ENCODE results near the gene ALDH1A3. TPM values are rescaled to one million over a fixed set of nuclear protein-coding genes. Genes with fewer than 3 reads are reported as not detected.

The ALDH1A3 gene
- total RNA-seq, 4 donors from 2014 or later = 7.1 to 17.9 (median 8.5) TPM

GRCh38 chr15:100952566-100952965, 72.9 kb downstream of the ALDH1A3 start:
- TF ChIP-seq CTCF (IDR thresholded peaks at IDR 0.05) (no peak), POLR2A (IDR thresholded peaks at IDR 0.05) (no peak)
- H3K4me1 ChIP-seq = no peaks in the 10 kb centered on the region
- intact Hi-C loops (cut with DNase I) = no loop called here

GRCh38 chr15:100958326-100959065, 78.9 kb downstream of the ALDH1A3 start:
- Histone ChIP-seq H3K27me3 (no peaks in the 10 kb centered on the region), H3K4me1 (peaks cover 0 to 5% of the 10 kb centered on the region in 2 donors), H3K36me3 (no peaks in the 10 kb centered on the region), H3K4me3 (replicated peaks in 1 of 3) (no peak overlapping the region), H3K9me3 (no peaks in the 10 kb centered on the region), H3K27ac (no peak overlapping the region)
- TF ChIP-seq CTCF (IDR thresholded peaks at IDR 0.05) (no peak), POLR2A (IDR thresholded peaks at IDR 0.05) (no peak)
- no peak for DNase-seq
- 39 to 43% methylated on average over 10 of the region's 10 CpGs for WGBS, 2 donors
- intact Hi-C loops (cut with DNase I) = no loop called here

More at GRCh38 chr15:100952566-100952965, 72.9 kb downstream of the ALDH1A3 start:
- H3K27me3 ChIP-seq = no peaks in the 10 kb centered on the region
- no peak overlapping the region for H3K27ac ChIP-seq
- no peaks in the 10 kb centered on the region for H3K9me3 ChIP-seq
- no peak overlapping the region for H3K4me3 ChIP-seq (replicated peaks in 1 of 3)
- H3K36me3 ChIP-seq = no peaks in the 10 kb centered on the region
- 89 to 93% methylated on average over 3 of the region's 3 CpGs for WGBS, 2 donors
- DNase-seq = no peak

- Histone ChIP-seq H3K27ac (no peak overlapping the region), H3K9me3 (no peaks in the 10 kb centered on the region), H3K4me1 (peaks cover 0 to 5% of the 10 kb centered on the region in 2 donors), H3K4me3 (replicated peaks in 1 of 3) (no peak overlapping the region), H3K27me3 (no peaks in the 10 kb centered on the region), H3K36me3 (no peaks in the 10 kb centered on the region)
- WGBS, 2 donors = 78 to 84% methylated on average over 14 of the region's 14 CpGs
- intact Hi-C loops (cut with DNase I) = no loop called here
- no peak for DNase-seq
- TF ChIP-seq POLR2A (IDR thresholded peaks at IDR 0.05) (no peak), CTCF (IDR thresholded peaks at IDR 0.05) (no peak)
Observed at GRCh38 chr15:100959066-100960050, 79.7 kb downstream of the ALDH1A3 start.

Small RNA genes within 50 kb of the gene (small RNA-seq; reads per million reads assigned to genes)
- not detected for gene AC015712.3

Other genes with a start within 250 kb of the ALDH1A3 start
- gene LRRK1, start 39.5 kb downstream of the ALDH1A3 start, total RNA-seq = 10 to 100 TPM in 1 of 4 donors, 1 to 10 TPM in 3; 7.1 to 29.3 (median 8.5) TPM

Measured in thyroid gland (tissue), 4 donors.